HepG2 (cell line): ENCODE measurements around the gene PLCB1.

Experiments
- CCAR2 ChIP-seq: fragments of 200-400 bp; formaldehyde crosslinking; optimal IDR thresholded peaks from 2 replicates; pipeline ENCODE3; 2018; ENCODE audit warnings: low read depth, mild to moderate bottlenecking, low read length, moderate library complexity
- CREM ChIP-seq, 2 experiments: sonication (generic) in 1 of 2; formaldehyde crosslinking in 1 of 2; IDR thresholded peaks; 2 replicates each; pipeline versions ENCODE4 v1.4.0 to v1.6.1; 2016 to 2020; ENCODE audit warnings: antibody characterized with exemption in 1 of 2, mild to moderate bottlenecking in 1 of 2, missing genetic modification reagents in 1 of 2
- EHMT2 ChIP-seq: fragments of 200-600 bp; sonication (generic); IDR thresholded peaks from 2 replicates; pipeline ENCODE4 v1.7.0; 2017; ENCODE audit warnings: antibody characterized with exemption, low read depth, low read length, borderline replicate concordance
- HIVEP1 ChIP-seq: sonication (generic); formaldehyde crosslinking; IDR thresholded peaks from 2 replicates; pipeline ENCODE4 v1.4.0; 2020; ENCODE audit warnings: mild to moderate bottlenecking, missing genetic modification reagents
- KDM6A ChIP-seq: IDR thresholded peaks from 2 replicates; pipeline ENCODE4 v1.6.1; 2016; ENCODE audit warnings: low read depth
- MAFK ChIP-seq, 2 experiments: IDR thresholded peaks in 1 of 2; conservative IDR thresholded peaks in 1 of 2; 2 replicates each; pipeline ENCODE4 v1.6.1; 2011; ENCODE audit warnings: improper control_type of control experiment in 2 of 2, low read length in 2 of 2
- NCOA1 ChIP-seq: sonication (generic); formaldehyde crosslinking; IDR thresholded peaks from 2 replicates; pipeline ENCODE4 v1.9.0; 2021; ENCODE audit warnings: missing genetic modification reagents
- PCBP2 ChIP-seq: fragments of 200-400 bp; formaldehyde crosslinking; optimal IDR thresholded peaks from 2 replicates; pipeline ENCODE3; 2018; ENCODE audit warnings: low read length, low read depth; ENCODE audit not compliant: poor library complexity, severe bottlenecking
- ZFAT ChIP-seq: sonication (generic); formaldehyde crosslinking; conservative IDR thresholded peaks from 2 replicates; pipeline ENCODE4 v1.8.1; 2023; ENCODE audit warnings: missing genetic modification reagents, inconsistent platforms
- ZFX ChIP-seq: sonication (generic); formaldehyde crosslinking; IDR thresholded peaks from 2 replicates; pipeline ENCODE4 v1.4.0; 2020; ENCODE audit warnings: mild to moderate bottlenecking, low read depth, missing genetic modification reagents, moderate library complexity
- ZNF205 ChIP-seq: IDR thresholded peaks from 2 replicates; pipeline ENCODE4 v1.6.1; 2018; ENCODE audit warnings: missing biosample characterization, missing genetic modification reagents
- ZNF530 ChIP-seq: sonication (generic); formaldehyde crosslinking; IDR thresholded peaks from 2 replicates; pipeline ENCODE4 v1.5.0; 2020; ENCODE audit warnings: low read depth, mild to moderate bottlenecking, missing genetic modification reagents
- TF ChIP-seq, protein P1 (sequence below): sonication (generic); formaldehyde crosslinking; IDR thresholded peaks from 2 replicates; pipeline ENCODE4 v1.5.0; 2020; ENCODE audit warnings: mild to moderate bottlenecking, missing genetic modification reagents, moderate library complexity

GRCh38 chr20:8116067-8116811 is 15.8 kb upstream of the PLCB1 start:
- no peak for TF ChIP-seq NCOA1 (CRISPR knock-in tag)
- no peak for TF ChIP-seq CCAR2
- no peak for TF ChIP-seq ZNF530
- no peak for TF ChIP-seq ZNF205 (CRISPR knock-in tag)
- TF ChIP-seq EHMT2, result no peak
- no peak for TF ChIP-seq HIVEP1 (CRISPR knock-in tag)
- no peak for TF ChIP-seq PCBP2
- TF ChIP-seq KDM6A, result no peak
- TF ChIP-seq, protein P1, sequence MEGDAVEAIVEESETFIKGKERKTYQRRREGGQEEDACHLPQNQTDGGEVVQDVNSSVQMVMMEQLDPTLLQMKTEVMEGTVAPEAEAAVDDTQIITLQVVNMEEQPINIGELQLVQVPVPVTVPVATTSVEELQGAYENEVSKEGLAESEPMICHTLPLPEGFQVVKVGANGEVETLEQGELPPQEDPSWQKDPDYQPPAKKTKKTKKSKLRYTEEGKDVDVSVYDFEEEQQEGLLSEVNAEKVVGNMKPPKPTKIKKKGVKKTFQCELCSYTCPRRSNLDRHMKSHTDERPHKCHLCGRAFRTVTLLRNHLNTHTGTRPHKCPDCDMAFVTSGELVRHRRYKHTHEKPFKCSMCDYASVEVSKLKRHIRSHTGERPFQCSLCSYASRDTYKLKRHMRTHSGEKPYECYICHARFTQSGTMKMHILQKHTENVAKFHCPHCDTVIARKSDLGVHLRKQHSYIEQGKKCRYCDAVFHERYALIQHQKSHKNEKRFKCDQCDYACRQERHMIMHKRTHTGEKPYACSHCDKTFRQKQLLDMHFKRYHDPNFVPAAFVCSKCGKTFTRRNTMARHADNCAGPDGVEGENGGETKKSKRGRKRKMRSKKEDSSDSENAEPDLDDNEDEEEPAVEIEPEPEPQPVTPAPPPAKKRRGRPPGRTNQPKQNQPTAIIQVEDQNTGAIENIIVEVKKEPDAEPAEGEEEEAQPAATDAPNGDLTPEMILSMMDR (CRISPR knock-in tag), result no peak
- no peak for TF ChIP-seq ZFAT (CRISPR knock-in tag)
- TF ChIP-seq ZFX (CRISPR knock-in tag), result no peak
- TF ChIP-seq MAFK (conservative IDR thresholded peaks at IDR 0.05 in 1 of 2, IDR thresholded peaks at IDR 0.05 in 1 of 2; ENCODE audit: low read length in 2 of 2), result no peak
- no peak for TF ChIP-seq CREM (IDR thresholded peaks at IDR 0.05)
- TF ChIP-seq CREM (CRISPR knock-in tag; IDR thresholded peaks at IDR 0.05), result no peak
